ENCODE measurements around the gene U2AF2. TPM values are rescaled to one million over a fixed set of nuclear protein-coding genes. Genes with fewer than 3 reads are reported as not detected.

Gene U2AF2
- total and polyA plus RNA-seq, 9 of the 15 experiments (the other 6 are each of a cell fraction or from before 2014, with no cell fraction given): 3.0 to 331 (median 157) TPM

DNA sequence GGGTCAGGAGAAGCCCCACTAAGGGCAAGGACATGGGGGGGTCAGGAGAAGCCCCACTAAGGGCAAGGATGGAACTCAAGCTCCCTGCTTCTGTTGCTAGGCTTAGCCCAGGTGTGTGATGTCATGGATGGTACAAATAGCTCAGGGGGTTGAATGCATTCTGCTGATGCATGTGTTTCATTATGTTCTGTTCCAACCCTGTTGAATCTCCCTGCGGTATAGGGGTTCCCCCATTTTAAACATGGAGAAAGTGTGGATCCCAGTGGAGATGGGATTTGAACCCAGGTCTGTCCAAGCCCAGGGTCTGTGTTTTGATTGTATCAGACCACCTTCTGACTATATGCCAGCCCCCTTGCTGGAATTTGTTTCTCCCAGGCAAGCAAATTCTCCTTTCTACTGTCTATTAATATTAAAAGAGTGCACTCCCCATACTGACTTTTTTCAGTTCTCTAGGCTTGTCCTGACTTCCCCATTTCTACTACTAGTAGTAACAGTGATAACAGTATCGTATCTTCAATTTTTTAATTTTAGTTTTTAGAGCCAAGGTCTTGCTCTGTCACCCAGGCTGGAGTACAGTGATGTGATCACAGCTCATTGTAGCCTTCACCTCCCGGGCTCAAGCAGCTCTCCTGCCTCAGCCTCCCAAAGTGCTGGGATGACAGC, 42.7 kb upstream of the U2AF2 start:
- 75% methylated on average over 3 of the region's 3 CpGs for WGBS (ENCODE audit: insufficient coverage, low coverage, missing lambda C conversion rate)
- FAIRE-seq (no peak), ATAC-seq (no peak), DNase-seq (ENCODE audit: extremely low read depth in 1 of 4, low spot score in 3 of 4) (no peak)
- TF ChIP-seq, protein P1, sequence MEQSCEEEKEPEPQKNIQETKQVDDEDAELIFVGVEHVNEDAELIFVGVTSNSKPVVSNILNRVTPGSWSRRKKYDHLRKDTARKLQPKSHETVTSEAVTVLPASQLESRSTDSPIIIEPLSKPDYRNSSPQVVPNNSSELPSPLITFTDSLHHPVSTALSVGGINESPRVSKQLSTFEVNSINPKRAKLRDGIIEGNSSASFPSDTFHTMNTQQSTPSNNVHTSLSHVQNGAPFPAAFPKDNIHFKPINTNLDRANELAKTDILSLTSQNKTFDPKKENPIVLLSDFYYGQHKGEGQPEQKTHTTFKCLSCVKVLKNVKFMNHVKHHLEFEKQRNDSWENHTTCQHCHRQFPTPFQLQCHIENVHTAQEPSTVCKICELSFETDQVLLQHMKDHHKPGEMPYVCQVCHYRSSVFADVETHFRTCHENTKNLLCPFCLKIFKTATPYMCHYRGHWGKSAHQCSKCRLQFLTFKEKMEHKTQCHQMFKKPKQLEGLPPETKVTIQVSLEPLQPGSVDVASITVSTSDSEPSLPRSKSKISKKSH (CRISPR knock-in tag; IDR thresholded peaks at IDR 0.05): no peak
- no peak for TF ChIP-seq LARP7 (IDR thresholded peaks at IDR 0.05)
- no peak for TF ChIP-seq KLF6 (CRISPR knock-in tag; IDR thresholded peaks at IDR 0.05; ENCODE audit: borderline replicate concordance)
- TF ChIP-seq, protein P2, sequence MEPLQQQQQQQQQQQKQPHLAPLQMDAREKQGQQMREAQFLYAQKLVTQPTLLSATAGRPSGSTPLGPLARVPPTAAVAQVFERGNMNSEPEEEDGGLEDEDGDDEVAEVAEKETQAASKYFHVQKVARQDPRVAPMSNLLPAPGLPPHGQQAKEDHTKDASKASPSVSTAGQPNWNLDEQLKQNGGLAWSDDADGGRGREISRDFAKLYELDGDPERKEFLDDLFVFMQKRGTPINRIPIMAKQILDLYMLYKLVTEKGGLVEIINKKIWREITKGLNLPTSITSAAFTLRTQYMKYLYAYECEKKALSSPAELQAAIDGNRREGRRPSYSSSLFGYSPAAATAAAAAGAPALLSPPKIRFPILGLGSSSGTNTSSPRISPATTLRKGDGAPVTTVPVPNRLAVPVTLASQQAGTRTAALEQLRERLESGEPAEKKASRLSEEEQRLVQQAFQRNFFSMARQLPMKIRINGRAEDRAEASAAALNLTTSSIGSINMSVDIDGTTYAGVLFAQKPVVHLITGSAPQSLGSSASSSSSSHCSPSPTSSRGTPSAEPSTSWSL (CRISPR knock-in tag; IDR thresholded peaks at IDR 0.05; ENCODE audit: borderline replicate concordance): no peak
- no peak for TF ChIP-seq POLR2B (IDR thresholded peaks at IDR 0.05; ENCODE audit: low read depth, partially characterized antibody)
- Histone ChIP-seq H3K4me2 (ENCODE audit: insufficient read depth, low read length) (no peak overlapping the region), H3K27me3 (ENCODE audit: control insufficient read depth in 2 of 2, insufficient read depth in 2 of 2, low read length in 2 of 2) (no peaks in the 10 kb centered on the region), H3K36me3 (ENCODE audit: control insufficient read depth, insufficient read depth, low read length) (peaks cover 30% of the 10 kb centered on the region; the same call in 2 of the 3 replicates), H3K4me3 (no peak overlapping the region), H3K9me1 (ENCODE audit: control insufficient read depth, insufficient read depth, low read length) (no peaks in the 10 kb centered on the region), H4K20me1 (replicated peaks; ENCODE audit: control insufficient read depth, insufficient read depth, low read length) (no peaks in the 10 kb centered on the region), H3K9me3 (replicated peaks; ENCODE audit: control insufficient read depth, insufficient read depth, low read depth, low read length) (no peaks in the 10 kb centered on the region), H3K79me2 (ENCODE audit: control insufficient read depth, insufficient read depth, low read length) (peaks cover 8% of the 10 kb centered on the region), H3K27ac (ENCODE audit: extremely low read depth, low read depth, low read length) (no peak overlapping the region), H2AFZ (ENCODE audit: low read depth, low read length) (no peak overlapping the region), H3K9ac (ENCODE audit: insufficient read depth in 1 of 2, low read depth in 2 of 2, low read length in 2 of 2) (no peak overlapping the region), H3K4me1 (replicated peaks in 1 of 2; ENCODE audit: control insufficient read depth in 2 of 2, insufficient read depth in 2 of 2, low read length in 2 of 2) (peaks cover 0 to 5% of the 10 kb centered on the region in 2 experiments; a peak in 2 of 5 replicates)
- no TSS peak for BruUV-seq (replicated peaks)
- ChIA-PET POLR2A (interaction anchor here (1.1 kb wide), 1 partner anchor 12 kb away, joined by 3 read pairs; the partner anchor contains the start of gene ZNF784), CTCF (ENCODE audit: low intra/inter-chr PET ratio) (no interaction called here)
- in situ Hi-C loops (cut with MboI) (no loop called here), intact Hi-C loops (cut with micrococcal nuclease) (no loop called here)

Measured in K562 (cell line).